ENCODE results near the gene PIP5K1A. TPM values are rescaled to one million over a fixed set of nuclear protein-coding genes. Genes with fewer than 3 reads are reported as not detected.

Gene PIP5K1A
- total and polyA plus RNA-seq, 4 donors, result 4.0 to 32.0 (median 13.6) TPM

GRCh38 chr1:151254217-151255213 lies 56.2 kb downstream of the PIP5K1A start, which contains the start of gene PSMD4:
PSMD4 (plus strand) TSS chr1:151254734; CDS start chr1:151254783, 49 bp downstream.
- Histone ChIP-seq H3K4me1 (ENCODE audit: control insufficient read depth in 4 of 4, insufficient read depth in 4 of 4, low read length in 3 of 4) (peaks cover 3 to 15% (median 9%) of the 10 kb centered on the region in 4 donors), H3K36me3 (ENCODE audit: control insufficient read depth in 4 of 4, insufficient read depth in 3 of 4, low read depth in 1 of 4, low read length in 3 of 4) (peaks cover 0 to 3% (median 2%) of the 10 kb centered on the region in 4 donors), H3K27me3 (ENCODE audit: control insufficient read depth in 4 of 4, insufficient read depth in 4 of 4, low read length in 3 of 4) (no peaks in the 10 kb centered on the region), H3K9me3 (ENCODE audit: control insufficient read depth in 4 of 4, low read length in 3 of 4) (no peaks in the 10 kb centered on the region), H3K9ac (ENCODE audit: low read depth in 1 of 2, low read length in 2 of 2) (peak within 1 kb of the TSS; percentile 48 to 94), H3K4me3 (ENCODE audit: low read depth in 1 of 3, low read length in 3 of 3) (peak within 1 kb of the TSS; percentile 77 to 84 (median 82)), H3K27ac (ENCODE audit: low read depth in 1 of 2, low read length in 2 of 2) (peak within 1 kb of the TSS; percentile 83)
- 8% methylated on average over 56 of the region's 56 CpGs for WGBS
- DNase-seq (ENCODE audit: low spot score), result peak; percentile 94
- TF ChIP-seq RAD21 (IDR thresholded peaks at IDR 0.05), result peak; percentile 27 to 35
- no peak for TF ChIP-seq JUND (IDR thresholded peaks at IDR 0.05)
- peak; percentile 75 for TF ChIP-seq MAX (IDR thresholded peaks at IDR 0.05)
- peak; percentile 94 for TF ChIP-seq SP1 (IDR thresholded peaks at IDR 0.05)
- TF ChIP-seq, protein P1, sequence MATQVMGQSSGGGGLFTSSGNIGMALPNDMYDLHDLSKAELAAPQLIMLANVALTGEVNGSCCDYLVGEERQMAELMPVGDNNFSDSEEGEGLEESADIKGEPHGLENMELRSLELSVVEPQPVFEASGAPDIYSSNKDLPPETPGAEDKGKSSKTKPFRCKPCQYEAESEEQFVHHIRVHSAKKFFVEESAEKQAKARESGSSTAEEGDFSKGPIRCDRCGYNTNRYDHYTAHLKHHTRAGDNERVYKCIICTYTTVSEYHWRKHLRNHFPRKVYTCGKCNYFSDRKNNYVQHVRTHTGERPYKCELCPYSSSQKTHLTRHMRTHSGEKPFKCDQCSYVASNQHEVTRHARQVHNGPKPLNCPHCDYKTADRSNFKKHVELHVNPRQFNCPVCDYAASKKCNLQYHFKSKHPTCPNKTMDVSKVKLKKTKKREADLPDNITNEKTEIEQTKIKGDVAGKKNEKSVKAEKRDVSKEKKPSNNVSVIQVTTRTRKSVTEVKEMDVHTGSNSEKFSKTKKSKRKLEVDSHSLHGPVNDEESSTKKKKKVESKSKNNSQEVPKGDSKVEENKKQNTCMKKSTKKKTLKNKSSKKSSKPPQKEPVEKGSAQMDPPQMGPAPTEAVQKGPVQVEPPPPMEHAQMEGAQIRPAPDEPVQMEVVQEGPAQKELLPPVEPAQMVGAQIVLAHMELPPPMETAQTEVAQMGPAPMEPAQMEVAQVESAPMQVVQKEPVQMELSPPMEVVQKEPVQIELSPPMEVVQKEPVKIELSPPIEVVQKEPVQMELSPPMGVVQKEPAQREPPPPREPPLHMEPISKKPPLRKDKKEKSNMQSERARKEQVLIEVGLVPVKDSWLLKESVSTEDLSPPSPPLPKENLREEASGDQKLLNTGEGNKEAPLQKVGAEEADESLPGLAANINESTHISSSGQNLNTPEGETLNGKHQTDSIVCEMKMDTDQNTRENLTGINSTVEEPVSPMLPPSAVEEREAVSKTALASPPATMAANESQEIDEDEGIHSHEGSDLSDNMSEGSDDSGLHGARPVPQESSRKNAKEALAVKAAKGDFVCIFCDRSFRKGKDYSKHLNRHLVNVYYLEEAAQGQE (IDR thresholded peaks at IDR 0.05), result peak; percentile 60
- TF ChIP-seq TAF1 (conservative IDR thresholded peaks at IDR 0.05), result peak; percentile 39
- no peak for TF ChIP-seq FOXA2 (IDR thresholded peaks at IDR 0.05)
- TF ChIP-seq RXRA (IDR thresholded peaks at IDR 0.05), result peak in 1 of 2 donors; percentile 21
- no peak for TF ChIP-seq EGR1 (IDR thresholded peaks at IDR 0.05; ENCODE audit: low read depth in 2 of 2)
- TF ChIP-seq, protein P2, sequence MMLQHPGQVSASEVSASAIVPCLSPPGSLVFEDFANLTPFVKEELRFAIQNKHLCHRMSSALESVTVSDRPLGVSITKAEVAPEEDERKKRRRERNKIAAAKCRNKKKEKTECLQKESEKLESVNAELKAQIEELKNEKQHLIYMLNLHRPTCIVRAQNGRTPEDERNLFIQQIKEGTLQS (IDR thresholded peaks at IDR 0.05), result no peak
- peak in 1 of 2 donors; percentile 91 for TF ChIP-seq GABPA (IDR thresholded peaks at IDR 0.05 in 1 of 2, conservative IDR thresholded peaks at IDR 0.05 in 1 of 2)
- TF ChIP-seq ZBTB33 (IDR thresholded peaks at IDR 0.05), result peak; percentile 62
- TF ChIP-seq NR2F2 (IDR thresholded peaks at IDR 0.05), result no peak
- no peak for TF ChIP-seq CTCF (IDR thresholded peaks at IDR 0.05; ENCODE audit: low read depth, low read length, missing input control)
- TF ChIP-seq HNF4G (IDR thresholded peaks at IDR 0.05), result no peak
- peak; percentile 95 for TF ChIP-seq YY1 (IDR thresholded peaks at IDR 0.05)
- TF ChIP-seq HNF4A (conservative IDR thresholded peaks at IDR 0.05), result peak; percentile 13 to 49
- TF ChIP-seq FOXA1 (IDR thresholded peaks at IDR 0.05), result no peak

All from liver (tissue), 9 donors.